ENCODE results near the gene ANXA1. TPM values are rescaled to one million over a fixed set of nuclear protein-coding genes. Genes with fewer than 3 reads are reported as not detected.
"Not testable (repeated sequence)": the region's sequence is repeated elsewhere in the genome, so short reads cannot be mapped to it uniquely, and the experiment has no call there.

The ANXA1 gene
- total and polyA plus RNA-seq, 2 of the 13 experiments (the other 11 are each of a cell fraction or from before 2014, with no cell fraction given), result 0.15 to 0.20 TPM

DNA sequence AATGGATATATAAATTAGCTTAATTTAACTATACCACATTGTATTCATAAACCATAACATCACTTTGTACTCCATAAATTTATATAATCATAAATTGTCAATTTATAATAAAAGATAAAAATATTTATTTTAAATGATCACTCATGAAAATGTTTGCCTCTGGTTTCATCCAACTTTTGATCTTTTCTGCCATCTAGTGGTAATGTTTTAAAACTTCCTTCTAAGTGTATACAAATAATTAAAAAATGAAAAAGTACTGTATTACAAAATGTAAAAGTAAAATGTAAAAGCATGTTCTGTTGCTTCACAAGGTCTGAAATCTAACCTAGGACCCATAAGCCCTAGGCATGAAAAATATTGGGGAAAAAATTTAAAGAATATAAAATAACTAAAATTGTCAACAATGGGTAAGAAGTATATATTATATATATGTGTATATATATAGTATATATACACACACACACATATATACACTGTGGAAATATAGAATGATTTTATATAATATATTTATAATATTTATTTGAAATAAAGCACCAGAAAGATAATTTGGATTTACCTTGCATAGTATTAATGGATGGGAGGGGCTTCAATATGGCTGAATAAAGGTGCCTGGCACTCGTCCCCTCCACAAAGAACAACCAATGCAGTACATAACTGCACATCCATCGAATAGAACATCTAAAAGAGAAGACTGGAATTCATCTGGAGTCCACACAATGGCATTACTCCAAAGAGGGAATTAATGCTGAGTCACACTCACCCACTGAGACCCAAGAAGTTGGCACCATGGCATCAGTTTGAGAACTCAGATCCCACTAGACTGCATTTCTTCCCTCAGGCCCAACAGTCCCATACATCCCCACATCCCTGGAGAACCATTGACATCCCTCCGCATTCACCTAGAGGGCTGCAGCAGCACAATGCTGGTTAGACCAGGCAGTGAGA, 32.5 kb downstream of the ANXA1 start (continued):
- TF ChIP-seq, protein P1, sequence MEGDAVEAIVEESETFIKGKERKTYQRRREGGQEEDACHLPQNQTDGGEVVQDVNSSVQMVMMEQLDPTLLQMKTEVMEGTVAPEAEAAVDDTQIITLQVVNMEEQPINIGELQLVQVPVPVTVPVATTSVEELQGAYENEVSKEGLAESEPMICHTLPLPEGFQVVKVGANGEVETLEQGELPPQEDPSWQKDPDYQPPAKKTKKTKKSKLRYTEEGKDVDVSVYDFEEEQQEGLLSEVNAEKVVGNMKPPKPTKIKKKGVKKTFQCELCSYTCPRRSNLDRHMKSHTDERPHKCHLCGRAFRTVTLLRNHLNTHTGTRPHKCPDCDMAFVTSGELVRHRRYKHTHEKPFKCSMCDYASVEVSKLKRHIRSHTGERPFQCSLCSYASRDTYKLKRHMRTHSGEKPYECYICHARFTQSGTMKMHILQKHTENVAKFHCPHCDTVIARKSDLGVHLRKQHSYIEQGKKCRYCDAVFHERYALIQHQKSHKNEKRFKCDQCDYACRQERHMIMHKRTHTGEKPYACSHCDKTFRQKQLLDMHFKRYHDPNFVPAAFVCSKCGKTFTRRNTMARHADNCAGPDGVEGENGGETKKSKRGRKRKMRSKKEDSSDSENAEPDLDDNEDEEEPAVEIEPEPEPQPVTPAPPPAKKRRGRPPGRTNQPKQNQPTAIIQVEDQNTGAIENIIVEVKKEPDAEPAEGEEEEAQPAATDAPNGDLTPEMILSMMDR (CRISPR knock-in tag; IDR thresholded peaks at IDR 0.05), result peak; percentile 30
- TF ChIP-seq, protein P2, sequence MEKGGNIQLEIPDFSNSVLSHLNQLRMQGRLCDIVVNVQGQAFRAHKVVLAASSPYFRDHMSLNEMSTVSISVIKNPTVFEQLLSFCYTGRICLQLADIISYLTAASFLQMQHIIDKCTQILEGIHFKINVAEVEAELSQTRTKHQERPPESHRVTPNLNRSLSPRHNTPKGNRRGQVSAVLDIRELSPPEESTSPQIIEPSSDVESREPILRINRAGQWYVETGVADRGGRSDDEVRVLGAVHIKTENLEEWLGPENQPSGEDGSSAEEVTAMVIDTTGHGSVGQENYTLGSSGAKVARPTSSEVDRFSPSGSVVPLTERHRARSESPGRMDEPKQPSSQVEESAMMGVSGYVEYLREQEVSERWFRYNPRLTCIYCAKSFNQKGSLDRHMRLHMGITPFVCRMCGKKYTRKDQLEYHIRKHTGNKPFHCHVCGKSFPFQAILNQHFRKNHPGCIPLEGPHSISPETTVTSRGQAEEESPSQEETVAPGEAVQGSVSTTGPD (CRISPR knock-in tag; IDR thresholded peaks at IDR 0.05), result no peak
- TF ChIP-seq KAT2B (IDR thresholded peaks at IDR 0.05; ENCODE audit: borderline replicate concordance, low read depth, low read length) (no peak), STAG1 (CRISPR knock-in tag; IDR thresholded peaks at IDR 0.05) (peak; percentile 66)
- TF ChIP-seq, protein P3, sequence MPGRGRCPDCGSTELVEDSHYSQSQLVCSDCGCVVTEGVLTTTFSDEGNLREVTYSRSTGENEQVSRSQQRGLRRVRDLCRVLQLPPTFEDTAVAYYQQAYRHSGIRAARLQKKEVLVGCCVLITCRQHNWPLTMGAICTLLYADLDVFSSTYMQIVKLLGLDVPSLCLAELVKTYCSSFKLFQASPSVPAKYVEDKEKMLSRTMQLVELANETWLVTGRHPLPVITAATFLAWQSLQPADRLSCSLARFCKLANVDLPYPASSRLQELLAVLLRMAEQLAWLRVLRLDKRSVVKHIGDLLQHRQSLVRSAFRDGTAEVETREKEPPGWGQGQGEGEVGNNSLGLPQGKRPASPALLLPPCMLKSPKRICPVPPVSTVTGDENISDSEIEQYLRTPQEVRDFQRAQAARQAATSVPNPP (CRISPR knock-in tag; IDR thresholded peaks at IDR 0.05), result no peak

DNA sequence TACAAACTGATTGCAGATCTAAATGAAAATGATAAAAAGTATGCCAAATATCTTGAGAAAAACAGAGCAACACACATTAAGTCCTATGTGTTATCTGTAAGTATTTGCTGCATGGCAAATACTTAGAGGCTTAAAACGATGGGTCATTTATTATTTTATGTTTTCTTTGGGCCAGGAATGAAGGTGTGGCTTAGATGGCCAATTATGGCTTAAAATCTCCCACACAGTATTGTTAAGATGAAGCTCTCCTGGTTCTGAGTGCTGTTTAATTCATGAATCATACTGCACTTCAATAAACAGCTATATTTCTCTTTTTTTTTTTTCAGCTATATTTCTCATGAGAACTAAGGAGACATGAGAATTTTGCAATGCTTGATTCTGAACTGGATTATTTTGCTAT, 39.4 kb downstream of the ANXA1 start:
- H3K4me3 ChIP-seq (replicated peaks in 1 of 3; ENCODE audit: insufficient read depth in 1 of 3, low read depth in 2 of 3, low read length in 3 of 3); H3K9me3 ChIP-seq (ENCODE audit: low read length); BruUV-seq (replicated peaks); H4K20me1 ChIP-seq (ENCODE audit: insufficient read depth, low read length); H3K27ac ChIP-seq (ENCODE audit: extremely low read length, insufficient read depth, low read length); DNase-seq (ENCODE audit: low spot score); H3K4me2 ChIP-seq (ENCODE audit: low read depth, low read length); H3K79me2 ChIP-seq (ENCODE audit: insufficient read depth, low read length); in situ Hi-C loops (cut with HindIII; ENCODE audit: extremely low pct_ligation_motif_present, low pct_unique_long_range_greater_than_20kb); ATAC-seq; H3K9ac ChIP-seq (ENCODE audit: insufficient read depth, low read depth, low read length); H3K27me3 ChIP-seq (ENCODE audit: control insufficient read depth in 1 of 2, insufficient read depth in 2 of 2, low read length in 2 of 2); FAIRE-seq; H3K36me3 ChIP-seq (replicated peaks in 1 of 2; ENCODE audit: control insufficient read depth in 1 of 2, insufficient read depth in 2 of 2, low read length in 2 of 2); CTCF ChIA-PET (ENCODE audit: low intra/inter-chr PET ratio, low total read pairs); POLR2A ChIA-PET; intact Hi-C loops (cut with micrococcal nuclease; ENCODE audit: unreplicated experiment); H3K4me1 ChIP-seq (ENCODE audit: insufficient read depth, low read length); H2AFZ ChIP-seq (ENCODE audit: low read length): not testable (repeated sequence)
- WGBS (ENCODE audit: low lambda C conversion rate), result 0% methylated on average over 1 of the region's 1 CpG
